Skeletal muscle tissue (tissue), 4 donors: ENCODE data around the gene SEM1. TPM values are rescaled to one million over a fixed set of nuclear protein-coding genes. Genes with fewer than 3 reads are reported as not detected.

ENCODE experiments used
- H3K27ac ChIP-seq: one replicate; pipeline ENCODE4 v1.7.0; 2013; ENCODE audit warnings: mild to moderate bottlenecking, low read depth, low read length, inconsistent platforms
- H3K27me3 ChIP-seq, 3 donors: one replicate each; pipeline ENCODE4 v1.7.0; 2013; ENCODE audit warnings: low read length in 3 of 3; ENCODE audit not compliant: control insufficient read depth in 3 of 3, insufficient read depth in 3 of 3
- H3K36me3 ChIP-seq, 3 donors: one replicate each; pipeline ENCODE4 v1.7.0; 2013; ENCODE audit warnings: low read length in 3 of 3; ENCODE audit not compliant: control insufficient read depth in 3 of 3, insufficient read depth in 3 of 3
- H3K4me1 ChIP-seq, 3 donors: one replicate each; pipeline ENCODE4 v1.7.0; 2013; ENCODE audit warnings: low read length in 3 of 3, mild to moderate bottlenecking in 3 of 3; ENCODE audit not compliant: control insufficient read depth in 3 of 3, insufficient read depth in 3 of 3
- H3K4me3 ChIP-seq, 3 donors: one replicate each; pipeline ENCODE4 v1.7.0; 2013; ENCODE audit warnings: low read length in 3 of 3
- H3K9ac ChIP-seq, 3 donors: one replicate each; pipeline ENCODE4 v1.7.0; 2013; ENCODE audit warnings: low read length in 3 of 3, mild to moderate bottlenecking in 3 of 3, moderate library complexity in 2 of 3, low read depth in 1 of 3
- H3K9me3 ChIP-seq, 3 donors: one replicate each; pipeline ENCODE4 v1.7.0; 2013; ENCODE audit warnings: low read length in 3 of 3; ENCODE audit not compliant: control insufficient read depth in 3 of 3
- total RNA-seq: library from RNA; depleted of rRNA; stranded (reverse); fragments of >200 nt; gene quantifications from one replicate; pipeline ENCODE4 v1.2.3, GENCODE V29; 2014
- donor health status: Osteomylitis.

The SEM1 gene
- total RNA-seq, 1 donor from 2014 or later = 23.5 TPM

- peaks cover 3 to 4% (median 3%) of the 10 kb centered on the region in 3 donors for H3K4me1 ChIP-seq
- H3K9me3 ChIP-seq = no peaks in the 10 kb centered on the region
- no peak overlapping the region for H3K27ac ChIP-seq
- H3K4me3 ChIP-seq = no peak overlapping the region
- H3K27me3 ChIP-seq = no peaks in the 10 kb centered on the region
- no peak overlapping the region for H3K9ac ChIP-seq
- peaks cover 0 to 6% (median 0%) of the 10 kb centered on the region in 3 donors for H3K36me3 ChIP-seq
Measured at GRCh38 chr7:96686305-96686704, 23.3 kb downstream of the SEM1 start.

GRCh38 chr7:96685755-96686154, 23.9 kb downstream of the SEM1 start:
- Histone ChIP-seq H3K36me3 (peaks cover 0 to 6% (median 0%) of the 10 kb centered on the region in 3 donors), H3K9me3 (no peaks in the 10 kb centered on the region), H3K9ac (no peak overlapping the region), H3K27me3 (no peaks in the 10 kb centered on the region), H3K27ac (no peak overlapping the region), H3K4me1 (peaks cover 0 to 3% (median 0%) of the 10 kb centered on the region in 3 donors), H3K4me3 (no peak overlapping the region)

GRCh38 chr7:96685353-96685752, 24.3 kb downstream of the SEM1 start:
- no peaks in the 10 kb centered on the region for H3K9me3 ChIP-seq
- no peaks in the 10 kb centered on the region for H3K27me3 ChIP-seq
- H3K36me3 ChIP-seq = peaks cover 0 to 6% (median 0%) of the 10 kb centered on the region in 3 donors

DNA sequence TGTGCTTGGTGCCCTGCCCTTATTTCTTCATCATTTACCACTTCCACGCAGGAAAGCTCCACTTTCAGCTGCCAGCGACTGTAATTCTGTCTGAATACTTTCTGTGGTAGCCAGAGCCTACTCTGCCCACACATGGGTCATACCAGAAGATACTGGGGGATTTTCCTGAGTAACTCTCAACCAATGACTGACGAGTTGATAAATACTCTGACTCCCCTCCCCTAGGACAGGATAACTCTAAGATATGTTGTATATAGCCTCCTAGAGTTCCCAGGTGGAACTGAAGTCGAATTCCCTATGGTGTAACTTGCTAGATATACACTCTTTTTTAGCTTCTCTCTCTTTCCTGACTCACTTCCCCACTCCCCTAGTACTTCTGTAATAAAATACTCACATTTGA, 29.8 kb downstream of the SEM1 start:
- Histone ChIP-seq H3K9me3 (no peaks in the 10 kb centered on the region), H3K36me3 (peaks cover 0 to 2% (median 0%) of the 10 kb centered on the region in 3 donors), H3K27me3 (no peaks in the 10 kb centered on the region), H3K4me3 (no peak overlapping the region), H3K4me1 (no peaks in the 10 kb centered on the region), H3K27ac (no peak overlapping the region), H3K9ac (no peak overlapping the region)

More at GRCh38 chr7:96685353-96685752, 24.3 kb downstream of the SEM1 start:
- no peak overlapping the region for H3K4me3 ChIP-seq
- no peak overlapping the region for H3K9ac ChIP-seq
- H3K4me1 ChIP-seq = no peaks in the 10 kb centered on the region
- H3K27ac ChIP-seq = no peak overlapping the region

DNA sequence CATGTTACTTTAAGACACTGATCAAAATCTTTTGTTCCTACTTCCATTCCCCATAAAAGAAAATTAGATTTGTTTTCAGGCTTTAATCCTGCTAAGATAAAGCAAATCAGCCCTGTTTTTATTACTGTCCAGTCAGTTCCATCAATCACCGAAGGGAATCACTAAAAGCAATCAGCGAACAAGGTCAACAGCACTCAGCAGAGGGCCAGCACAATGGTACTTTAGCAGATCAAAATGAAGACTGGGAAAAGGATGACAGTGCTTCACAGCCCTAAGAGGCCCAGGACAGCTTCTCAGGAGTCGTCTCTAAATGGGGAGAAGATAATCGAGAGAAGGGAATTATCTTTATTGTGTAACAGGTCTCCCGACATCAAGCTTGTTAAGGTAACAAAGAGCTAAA, 32.7 kb downstream of the SEM1 start:
- Histone ChIP-seq H3K27me3 (no peaks in the 10 kb centered on the region), H3K4me3 (no peak overlapping the region), H3K9me3 (no peaks in the 10 kb centered on the region), H3K9ac (no peak overlapping the region), H3K27ac (no peak overlapping the region), H3K36me3 (peaks cover 0 to 7% (median 6%) of the 10 kb centered on the region in 3 donors), H3K4me1 (no peaks in the 10 kb centered on the region)

GRCh38 chr7:96675548-96675947, 34.1 kb downstream of the SEM1 start:
- Histone ChIP-seq H3K27me3 (no peaks in the 10 kb centered on the region), H3K36me3 (peaks cover 0 to 7% (median 6%) of the 10 kb centered on the region in 3 donors), H3K27ac (no peak overlapping the region), H3K9ac (no peak overlapping the region), H3K9me3 (no peaks in the 10 kb centered on the region), H3K4me1 (no peaks in the 10 kb centered on the region), H3K4me3 (no peak overlapping the region)

DNA sequence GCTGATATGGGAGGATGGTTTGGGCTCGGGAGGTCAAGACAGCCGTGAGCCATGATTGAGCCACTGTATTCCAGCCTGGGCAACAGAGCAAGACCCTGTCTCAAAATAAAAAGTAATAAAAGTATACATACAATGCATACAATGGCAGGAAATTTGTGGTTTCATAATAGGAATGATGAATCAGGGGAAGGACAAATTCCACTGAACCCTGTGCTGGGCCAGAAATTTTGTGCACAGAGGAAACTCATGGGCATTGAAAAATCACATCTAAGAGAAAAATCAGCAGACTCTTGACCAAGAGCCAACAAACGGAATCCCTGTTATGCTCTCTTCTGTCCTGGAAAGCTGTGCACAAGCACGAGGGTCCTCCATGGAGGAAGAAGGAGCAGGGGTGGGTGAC, 35.1 kb downstream of the SEM1 start:
- no peaks in the 10 kb centered on the region for H3K27me3 ChIP-seq
- no peaks in the 10 kb centered on the region for H3K4me1 ChIP-seq
- peaks cover 0 to 7% (median 6%) of the 10 kb centered on the region in 3 donors for H3K36me3 ChIP-seq
- H3K27ac ChIP-seq = no peak overlapping the region
- H3K9me3 ChIP-seq = no peaks in the 10 kb centered on the region
- no peak overlapping the region for H3K4me3 ChIP-seq
- H3K9ac ChIP-seq = no peak overlapping the region

DNA sequence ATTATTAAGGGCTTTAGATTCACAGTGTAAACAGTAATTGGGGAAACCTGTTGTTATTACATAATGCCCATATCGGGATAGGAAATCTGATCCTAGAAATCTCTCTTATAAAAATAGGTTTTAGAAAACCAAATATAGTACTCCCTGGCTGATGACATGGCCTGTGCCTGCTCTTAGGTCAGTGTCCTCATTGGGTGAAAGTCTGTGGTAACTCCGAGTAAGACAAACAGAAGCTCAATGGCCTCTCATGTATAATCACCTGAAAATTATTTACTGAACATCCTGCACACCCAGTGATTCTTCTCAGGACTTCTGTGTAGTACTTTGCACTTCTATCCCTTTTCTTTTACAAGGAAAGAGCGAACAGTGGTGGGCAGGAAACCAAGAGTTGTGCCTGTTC, 37.8 kb downstream of the SEM1 start:
- Histone ChIP-seq H3K36me3 (peaks cover 3 to 11% (median 6%) of the 10 kb centered on the region in 3 donors), H3K4me1 (no peaks in the 10 kb centered on the region), H3K27ac (no peak overlapping the region), H3K4me3 (no peak overlapping the region), H3K9me3 (no peaks in the 10 kb centered on the region), H3K9ac (no peak overlapping the region), H3K27me3 (no peaks in the 10 kb centered on the region)

GRCh38 chr7:96670338-96671289, 39.0 kb downstream of the SEM1 start:
- no peaks in the 10 kb centered on the region for H3K4me1 ChIP-seq
- peaks cover 3 to 13% (median 6%) of the 10 kb centered on the region in 3 donors for H3K36me3 ChIP-seq
- H3K27me3 ChIP-seq = no peaks in the 10 kb centered on the region
- no peak overlapping the region for H3K9ac ChIP-seq
- H3K27ac ChIP-seq = no peak overlapping the region
- no peak overlapping the region for H3K4me3 ChIP-seq
- H3K9me3 ChIP-seq = no peaks in the 10 kb centered on the region

GRCh38 chr7:96669812-96670211, 39.8 kb downstream of the SEM1 start:
- H3K9me3 ChIP-seq = no peaks in the 10 kb centered on the region
- peaks cover 3 to 14% (median 6%) of the 10 kb centered on the region in 3 donors for H3K36me3 ChIP-seq
- no peak overlapping the region for H3K27ac ChIP-seq
- H3K4me1 ChIP-seq = no peaks in the 10 kb centered on the region
- H3K4me3 ChIP-seq = no peak overlapping the region
- no peak overlapping the region for H3K9ac ChIP-seq
- H3K27me3 ChIP-seq = no peaks in the 10 kb centered on the region
